Body of pancreas (tissue), 4 donors: ENCODE measurements around the gene SCRT2.

Experiments used
- CTCF ChIP-seq, 7 experiments: fragments of 450-650 bp in 4 of 7; fragments of 200-600 bp in 3 of 7; sonication (generic) in 3 of 7; IDR thresholded peaks; one replicate each; pipeline ENCODE4 v1.5.1; 2016 to 2019; ENCODE audit warnings: antibody characterized with exemption in 7 of 7
- POLR2A ChIP-seq, 3 donors: fragments of 450-650 bp; IDR thresholded peaks; one replicate each; pipeline ENCODE4 v1.6.1; 2016; ENCODE audit warnings: antibody characterized with exemption in 3 of 3, mild to moderate bottlenecking in 2 of 3

GRCh38 chr20:717271-717670 is 41.7 kb upstream of the SCRT2 start:
- no peak for TF ChIP-seq POLR2A (IDR thresholded peaks at IDR 0.05)
- TF ChIP-seq CTCF (IDR thresholded peaks at IDR 0.05) = no peak
